T1000 (cell line): Measurements from ENCODE around the gene ACKR3.

Experiments
- DNase-seq: peaks from one replicate; lab custom pipeline; 2025; ENCODE audit warnings: mixed read lengths; lab: John Stamatoyannopoulos, UW

The ACKR3 gene

GRCh38 chr2:236629961-236630872 lies 60.6 kb downstream of the ACKR3 start:
- DNase-seq, result no peak

GRCh38 chr2:236631281-236631855 lies 61.7 kb downstream of the ACKR3 start:
- no peak for DNase-seq

- DNase-seq, result no peak
Observed at GRCh38 chr2:236631856-236632291, 62.2 kb downstream of the ACKR3 start.
